Calu3 (cell line): ENCODE results near the gene DRICH1. TPM values are rescaled to one million over a fixed set of nuclear protein-coding genes. Genes with fewer than 3 reads are reported as not detected.
"Not testable (repeated sequence)": the region's sequence is repeated elsewhere in the genome, so short reads cannot be mapped to it uniquely, and the experiment has no call there.

Experiments
- BruUV-seq: library from RNA; stranded (reverse); fragments of 400-500 nt; replicated peaks from 2 replicates; lab custom pipeline; 2021; lab: Mats Ljungman, UMichigan
- CTCF ChIA-PET: fragments of 300-600 bp; sonication (Branson Sonifier 250); formaldehyde crosslinking; loops from one replicate; lab custom pipeline; 2022; ENCODE audit warnings: antibody characterized with exemption; lab: Charles Lee
- DNase-seq: peaks from one replicate; pipeline ENCODE4 v3.0.0; 2022
- H3K27ac Mint-ChIP-seq: one replicate; pipeline ENCODE4 v1.8.0; 2022; ENCODE audit warnings: mixed read lengths; ENCODE audit not compliant: unreplicated experiment
- H3K27me3 Mint-ChIP-seq: one replicate; pipeline ENCODE4 v1.8.0; 2022; ENCODE audit warnings: mixed read lengths; ENCODE audit not compliant: unreplicated experiment
- H3K36me3 Mint-ChIP-seq: one replicate; pipeline ENCODE4 v1.8.0; 2022; ENCODE audit warnings: mild to moderate bottlenecking, moderate library complexity, mixed read lengths; ENCODE audit not compliant: insufficient read depth, unreplicated experiment
- H3K4me1 Mint-ChIP-seq: one replicate; pipeline ENCODE4 v1.8.0; 2022; ENCODE audit warnings: mild to moderate bottlenecking, low read depth, mixed read lengths; ENCODE audit not compliant: unreplicated experiment
- H3K4me3 Mint-ChIP-seq: one replicate; pipeline ENCODE4 v1.8.0; 2022; ENCODE audit warnings: mild to moderate bottlenecking, low read depth, moderate library complexity, mixed read lengths; ENCODE audit not compliant: unreplicated experiment
- H3K9me3 Mint-ChIP-seq: one replicate; pipeline ENCODE4 v1.8.0; 2022; ENCODE audit warnings: low read depth, mixed read lengths; ENCODE audit not compliant: unreplicated experiment
- intact Hi-C: fragments of 100-400 bp; cut with micrococcal nuclease; formaldehyde crosslinking; loops from one replicate; pipeline ENCODE4 v1.10.0; 2022; ENCODE audit not compliant: unreplicated experiment
- total RNA-seq: library from RNA; stranded (reverse); gene quantifications from 2 replicates; pipeline ENCODE4 v1.2.3, GENCODE V29; 2022
- TF ChIP-seq, protein P1 (sequence below): fragments of 200-600 bp; IDR thresholded peaks from one replicate; pipeline ENCODE4 v1.8.0; 2022; ENCODE audit warnings: antibody characterized with exemption; ENCODE audit not compliant: unreplicated experiment

Gene DRICH1
- total RNA-seq, 1 experiment from 2014 or later = 1.1 TPM

DNA sequence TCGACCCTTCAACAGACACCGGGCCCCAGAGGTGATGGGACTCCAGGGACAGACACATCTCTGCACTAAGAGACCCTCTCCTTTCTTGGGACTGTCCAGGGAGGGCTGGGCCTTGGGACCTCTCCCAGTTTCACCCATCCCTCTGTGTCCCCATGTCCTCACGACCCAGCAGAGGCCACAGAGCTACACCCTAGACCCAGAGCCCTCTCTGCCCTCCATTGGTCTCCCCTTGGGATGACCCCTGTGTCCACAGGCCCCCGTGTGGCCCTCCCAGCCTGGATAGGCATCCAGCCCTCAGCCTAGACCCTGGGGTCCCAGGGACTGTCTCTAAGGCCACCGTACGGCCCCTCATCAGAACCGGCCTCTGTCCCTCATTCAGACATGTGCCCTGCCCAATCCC, 7.5 kb upstream of the DRICH1 start:
- TF ChIP-seq, protein P1, sequence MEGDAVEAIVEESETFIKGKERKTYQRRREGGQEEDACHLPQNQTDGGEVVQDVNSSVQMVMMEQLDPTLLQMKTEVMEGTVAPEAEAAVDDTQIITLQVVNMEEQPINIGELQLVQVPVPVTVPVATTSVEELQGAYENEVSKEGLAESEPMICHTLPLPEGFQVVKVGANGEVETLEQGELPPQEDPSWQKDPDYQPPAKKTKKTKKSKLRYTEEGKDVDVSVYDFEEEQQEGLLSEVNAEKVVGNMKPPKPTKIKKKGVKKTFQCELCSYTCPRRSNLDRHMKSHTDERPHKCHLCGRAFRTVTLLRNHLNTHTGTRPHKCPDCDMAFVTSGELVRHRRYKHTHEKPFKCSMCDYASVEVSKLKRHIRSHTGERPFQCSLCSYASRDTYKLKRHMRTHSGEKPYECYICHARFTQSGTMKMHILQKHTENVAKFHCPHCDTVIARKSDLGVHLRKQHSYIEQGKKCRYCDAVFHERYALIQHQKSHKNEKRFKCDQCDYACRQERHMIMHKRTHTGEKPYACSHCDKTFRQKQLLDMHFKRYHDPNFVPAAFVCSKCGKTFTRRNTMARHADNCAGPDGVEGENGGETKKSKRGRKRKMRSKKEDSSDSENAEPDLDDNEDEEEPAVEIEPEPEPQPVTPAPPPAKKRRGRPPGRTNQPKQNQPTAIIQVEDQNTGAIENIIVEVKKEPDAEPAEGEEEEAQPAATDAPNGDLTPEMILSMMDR = no peak
- Mint-ChIP-seq H3K27ac (no peak overlapping the region), H3K9me3 (no peaks in the 10 kb centered on the region), H3K4me3 (no peak overlapping the region), H3K27me3 (no peaks in the 10 kb centered on the region), H3K4me1 (no peaks in the 10 kb centered on the region), H3K36me3 (peaks cover 5% of the 10 kb centered on the region)
- CTCF ChIA-PET = no interaction called here
- intact Hi-C loops = no loop called here
- BruUV-seq = no TSS peak
- no peak for DNase-seq

DNA sequence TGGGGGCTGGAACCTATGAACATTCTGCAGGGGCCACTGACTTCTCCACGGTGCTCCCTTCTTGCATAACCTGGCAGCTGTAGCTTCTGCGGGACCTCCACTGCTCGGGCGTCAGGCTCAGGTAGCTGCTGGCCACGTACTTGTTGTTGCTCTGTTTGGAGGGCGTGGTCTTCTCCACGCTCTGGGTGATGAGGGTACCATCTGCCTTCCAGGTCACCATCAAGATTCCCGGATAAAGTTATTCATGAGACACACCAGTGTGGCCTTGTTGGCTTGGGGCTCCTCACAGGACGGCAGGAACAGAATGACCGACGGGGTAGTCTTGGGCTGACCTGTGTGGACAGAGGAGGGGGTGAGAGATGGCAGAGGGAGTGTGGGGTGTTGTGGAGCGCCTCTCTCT, 6.5 kb upstream of the DRICH1 start:
- H3K27ac Mint-ChIP-seq = no peak overlapping the region
- CTCF ChIA-PET = no interaction called here
- peaks cover 5% of the 10 kb centered on the region for H3K36me3 Mint-ChIP-seq
- no peak for DNase-seq
- H3K27me3 Mint-ChIP-seq = no peaks in the 10 kb centered on the region
- no TSS peak for BruUV-seq
- no peaks in the 10 kb centered on the region for H3K4me1 Mint-ChIP-seq
- TF ChIP-seq, protein P1 = no peak
- H3K9me3 Mint-ChIP-seq = no peaks in the 10 kb centered on the region
- intact Hi-C loops = no loop called here
- no peak overlapping the region for H3K4me3 Mint-ChIP-seq

DNA sequence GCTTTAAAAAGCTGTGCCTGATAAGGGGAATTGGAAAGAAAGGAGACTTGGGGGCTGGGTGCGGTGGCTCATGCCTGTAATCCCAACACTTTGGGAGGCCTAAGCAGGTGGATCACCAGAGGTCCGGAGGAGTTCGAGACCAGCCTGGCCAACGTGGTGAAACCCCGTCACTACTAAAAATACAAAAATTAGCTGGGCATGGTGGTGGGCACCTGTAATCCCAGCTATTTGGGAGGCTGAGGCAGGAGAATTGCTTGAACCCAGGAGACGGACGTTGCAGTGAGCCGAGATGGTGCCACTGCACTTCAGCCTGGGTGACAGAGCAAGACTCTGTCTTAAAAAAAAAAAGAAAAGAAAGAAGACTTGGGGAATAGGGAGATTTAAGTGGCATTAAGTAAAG, 3.2 kb upstream of the DRICH1 start:
- CTCF ChIA-PET = not testable (repeated sequence)

DNA sequence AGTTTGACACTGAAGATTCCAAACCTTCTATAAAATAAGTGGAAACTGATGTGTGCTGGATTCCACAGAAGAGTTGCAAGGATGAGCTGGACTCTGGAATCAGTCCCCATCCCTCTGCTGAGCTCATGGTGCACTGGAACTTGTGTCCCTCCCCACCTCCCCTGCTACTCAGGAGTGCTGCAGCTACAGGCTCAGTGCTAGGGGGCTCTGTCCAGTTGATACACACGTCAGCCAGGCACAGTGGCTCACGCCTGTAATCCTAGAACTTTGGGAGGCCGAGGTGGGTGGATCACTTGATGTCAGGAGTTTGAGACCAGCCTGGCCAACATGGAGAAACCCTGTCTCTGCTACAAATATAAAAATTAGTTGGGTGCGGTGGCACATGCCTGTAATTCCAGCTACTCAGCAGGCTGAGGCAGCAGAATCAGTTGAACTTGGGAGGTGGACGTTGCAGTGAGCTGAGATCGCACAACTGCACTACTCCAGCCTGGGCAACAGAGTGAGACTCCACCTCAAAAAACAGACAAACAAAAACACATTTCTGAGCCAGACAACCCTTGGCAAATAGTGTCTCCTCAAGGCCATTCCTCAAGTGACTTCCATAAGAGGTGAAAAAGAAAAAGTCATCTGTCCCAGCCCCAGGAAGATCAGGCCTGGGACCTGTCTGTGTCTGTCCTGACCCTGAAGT, 3.9 kb downstream of the DRICH1 start:
- CTCF ChIA-PET, H3K27me3 Mint-ChIP-seq, BruUV-seq, H3K4me3 Mint-ChIP-seq, H3K36me3 Mint-ChIP-seq, intact Hi-C loops, H3K9me3 Mint-ChIP-seq, H3K27ac Mint-ChIP-seq, DNase-seq: not testable (repeated sequence)
- peaks cover 15% of the 10 kb centered on the region for H3K4me1 Mint-ChIP-seq

More for the DNA sequence above, 3.2 kb upstream of the DRICH1 start:
- intact Hi-C loops, H3K9me3 Mint-ChIP-seq, H3K27me3 Mint-ChIP-seq, H3K4me1 Mint-ChIP-seq, BruUV-seq, H3K36me3 Mint-ChIP-seq, H3K27ac Mint-ChIP-seq, DNase-seq, H3K4me3 Mint-ChIP-seq: not testable (repeated sequence)

DNA sequence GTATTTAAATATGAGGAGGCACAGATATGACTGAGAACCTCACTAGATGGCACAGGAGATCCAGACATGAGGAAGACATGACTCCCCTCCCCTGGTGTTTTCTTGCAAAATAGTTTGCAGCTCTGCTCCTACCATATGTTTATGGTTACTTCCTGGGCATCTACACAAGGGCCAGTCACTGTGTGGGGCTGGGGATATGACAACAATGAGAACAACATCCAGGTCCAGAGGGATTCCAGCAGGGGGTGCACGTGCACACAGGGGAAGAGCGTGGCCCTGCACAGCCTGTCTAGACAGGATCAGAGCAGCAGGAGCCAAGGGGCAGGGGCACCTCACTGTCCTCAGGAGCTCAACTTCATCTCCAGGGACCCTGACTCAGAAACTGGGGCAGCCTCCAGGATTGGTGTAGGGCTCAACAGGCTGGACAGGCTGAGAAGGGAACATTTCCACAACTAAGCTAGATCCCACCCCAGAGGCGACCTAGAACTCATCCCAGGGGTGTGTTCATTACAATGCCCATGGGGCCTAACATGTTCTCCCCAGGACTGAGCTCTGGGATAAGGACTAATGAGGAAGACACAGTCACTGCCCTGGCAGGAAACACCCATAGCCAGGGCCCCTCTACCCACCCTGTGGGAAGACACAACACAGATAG, 4.6 kb downstream of the DRICH1 start:
- H3K27ac Mint-ChIP-seq, H3K36me3 Mint-ChIP-seq, H3K27me3 Mint-ChIP-seq, BruUV-seq, intact Hi-C loops, H3K4me3 Mint-ChIP-seq, CTCF ChIA-PET, H3K9me3 Mint-ChIP-seq: not testable (repeated sequence)
- TF ChIP-seq, protein P1 = peak; percentile 25
- peaks cover 15% of the 10 kb centered on the region for H3K4me1 Mint-ChIP-seq
- peak; percentile 62 for DNase-seq
